PC-3 (cell line): Measurements from ENCODE around the gene FKBP14.

Experiments used
- CTCF ChIP-seq: fragments of 300-600 bp; sonication (generic); conservative IDR thresholded peaks from 2 replicates; pipeline ENCODE4 v1.5.1; 2017; ENCODE audit warnings: antibody characterized with exemption, low read depth, mild to moderate bottlenecking, low read length
- EZH2phosphoT487 ChIP-seq: fragments of 300-600 bp; sonication (generic); IDR thresholded peaks from 2 replicates; pipeline ENCODE4 v1.6.1; 2018; ENCODE audit warnings: mild to moderate bottlenecking, antibody characterized with exemption, low read length, borderline replicate concordance

- TF ChIP-seq CTCF (0 out of 2 replicates have a peak, but pooled peaks have one; percentile 26), EZH2phosphoT487 (no peak)
Measured at GRCh38 chr7:30019387-30019786, 7.1 kb downstream of the FKBP14 start.
